Subcutaneous adipose tissue (tissue), 4 donors: ENCODE data around the gene LGI1. TPM values are rescaled to one million over a fixed set of nuclear protein-coding genes. Genes with fewer than 3 reads are reported as not detected.

Source experiments
- CTCF ChIP-seq: fragments of 450-650 bp; IDR thresholded peaks from one replicate; pipeline ENCODE4 v1.5.1; 2016; ENCODE audit warnings: low read depth, mild to moderate bottlenecking, control low read depth, antibody characterized with exemption, moderate library complexity
- total RNA-seq, 4 donors: library from RNA; depleted of rRNA; stranded (reverse); fragments of >200 nt; gene quantifications; one replicate each; pipeline ENCODE4 v1.1.0, GENCODE V29; 2016

Gene LGI1
- total RNA-seq, 4 donors from 2014 or later = 0.66 to 0.68 TPM; not detected in 2

GRCh38 chr10:93835770-93836169 is 78.0 kb downstream of the LGI1 start:
- TF ChIP-seq CTCF = no peak

- TF ChIP-seq CTCF = no peak
Observed at GRCh38 chr10:93837822-93838221, 80.1 kb downstream of the LGI1 start.

GRCh38 chr10:93838278-93838677 is 80.5 kb downstream of the LGI1 start:
- no peak for TF ChIP-seq CTCF

GRCh38 chr10:93841961-93842360 is 84.2 kb downstream of the LGI1 start:
- no peak for TF ChIP-seq CTCF

GRCh38 chr10:93844979-93845626 is 87.4 kb downstream of the LGI1 start:
- no peak for TF ChIP-seq CTCF

Other genes starting within 250 kb of the LGI1 start
- 1 to 10 TPM; 1.1 to 5.8 (median 1.7) TPM for gene FFAR4, start 191.3 kb upstream of the LGI1 start, total RNA-seq
- gene RBP4, start 156.7 kb upstream of the LGI1 start, total RNA-seq = 1,000 to 10,000 TPM in 3 of 4 donors, 100 to 1,000 TPM in 1; 628 to 1,485 (median 1,176) TPM
- not detected for gene PDE6C, start 145.4 kb upstream of the LGI1 start, total RNA-seq
- gene FRA10AC1, start 55.3 kb upstream of the LGI1 start, total RNA-seq = 10 to 100 TPM; 13.1 to 30.3 (median 21.4) TPM
- 1 to 10 TPM; 3.4 to 4.2 (median 3.8) TPM for gene SLC35G1, start 136.0 kb downstream of the LGI1 start, total RNA-seq
- gene PLCE1, start 236.0 kb downstream of the LGI1 start, total RNA-seq = 10 to 100 TPM in 1 of 4 donors, 1 to 10 TPM in 3; 4.1 to 17.0 (median 6.8) TPM